GM12891 (cell line): ENCODE data around the gene MYO7B.

Experiments used
- PAX5 ChIP-seq: IDR thresholded peaks from 2 replicates; pipeline ENCODE4 v1.6.1; 2011; ENCODE audit warnings: low read length, moderate library complexity, mild to moderate bottlenecking; ENCODE audit not compliant: insufficient read depth, severe bottlenecking
- POLR2A ChIP-seq: IDR thresholded peaks from 2 replicates; pipeline ENCODE4 v1.6.1; 2011; ENCODE audit warnings: low read depth, low read length, control low read depth
- POLR2AphosphoS5 ChIP-seq: IDR thresholded peaks from 2 replicates; pipeline ENCODE4 v1.6.1; 2011; ENCODE audit warnings: low read depth, low read length, control low read depth
- POU2F2 ChIP-seq: IDR thresholded peaks from 2 replicates; pipeline ENCODE4 v1.6.1; 2011; ENCODE audit warnings: low read depth, mild to moderate bottlenecking, control low read depth, low read length, moderate library complexity
- SPI1 ChIP-seq: IDR thresholded peaks from 2 replicates; pipeline ENCODE4 v1.6.1; 2011; ENCODE audit warnings: low read depth, low read length, control low read depth
- TAF1 ChIP-seq: IDR thresholded peaks from 2 replicates; pipeline ENCODE4 v1.6.1; 2011; ENCODE audit warnings: low read depth, low read length, control low read depth

DNA sequence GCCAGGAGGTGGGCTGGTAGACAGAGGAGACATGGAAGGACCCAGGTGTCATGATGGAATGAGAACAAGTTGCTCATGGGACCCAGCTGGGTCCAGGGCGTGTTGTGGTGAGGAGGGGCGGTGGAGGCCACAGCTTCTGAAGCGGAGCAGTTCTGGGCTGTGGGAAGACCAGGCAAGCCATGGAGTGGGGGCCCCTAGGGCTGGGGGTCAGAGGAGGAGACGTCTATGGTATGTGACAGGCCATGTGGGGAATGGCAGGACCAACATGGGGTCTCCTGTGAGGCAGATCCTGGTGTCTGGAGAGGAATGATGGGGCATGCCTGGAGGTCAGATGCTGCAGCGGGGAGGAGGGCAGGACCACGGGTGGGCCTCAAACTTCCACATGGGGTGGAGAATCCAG, 16.9 kb downstream of the MYO7B start:
- TF ChIP-seq POLR2A (no peak), TAF1 (no peak), SPI1 (no peak), POLR2AphosphoS5 (no peak), PAX5 (no peak), POU2F2 (no peak)
